Activated CD8-positive, alpha-beta memory T cell treated with anti-CD3 and anti-CD28 coated beads, Interleukin-2, amount 50 U/mL, for 4 hours (primary cell): ENCODE measurements around the gene SEPHS1.
A peak's percentile ranks its signal among the peaks of the same experiment; 100 is the strongest.
"Not testable (repeated sequence)": the region's sequence is repeated elsewhere in the genome, so short reads cannot be mapped to it uniquely, and the experiment has no call there.

Experiments
- DNase-seq: peaks from one replicate; pipeline ENCODE4 v3.0.0-alpha.2; 2020

SEPHS1 gene, protein sequence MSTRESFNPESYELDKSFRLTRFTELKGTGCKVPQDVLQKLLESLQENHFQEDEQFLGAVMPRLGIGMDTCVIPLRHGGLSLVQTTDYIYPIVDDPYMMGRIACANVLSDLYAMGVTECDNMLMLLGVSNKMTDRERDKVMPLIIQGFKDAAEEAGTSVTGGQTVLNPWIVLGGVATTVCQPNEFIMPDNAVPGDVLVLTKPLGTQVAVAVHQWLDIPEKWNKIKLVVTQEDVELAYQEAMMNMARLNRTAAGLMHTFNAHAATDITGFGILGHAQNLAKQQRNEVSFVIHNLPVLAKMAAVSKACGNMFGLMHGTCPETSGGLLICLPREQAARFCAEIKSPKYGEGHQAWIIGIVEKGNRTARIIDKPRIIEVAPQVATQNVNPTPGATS

DNA sequence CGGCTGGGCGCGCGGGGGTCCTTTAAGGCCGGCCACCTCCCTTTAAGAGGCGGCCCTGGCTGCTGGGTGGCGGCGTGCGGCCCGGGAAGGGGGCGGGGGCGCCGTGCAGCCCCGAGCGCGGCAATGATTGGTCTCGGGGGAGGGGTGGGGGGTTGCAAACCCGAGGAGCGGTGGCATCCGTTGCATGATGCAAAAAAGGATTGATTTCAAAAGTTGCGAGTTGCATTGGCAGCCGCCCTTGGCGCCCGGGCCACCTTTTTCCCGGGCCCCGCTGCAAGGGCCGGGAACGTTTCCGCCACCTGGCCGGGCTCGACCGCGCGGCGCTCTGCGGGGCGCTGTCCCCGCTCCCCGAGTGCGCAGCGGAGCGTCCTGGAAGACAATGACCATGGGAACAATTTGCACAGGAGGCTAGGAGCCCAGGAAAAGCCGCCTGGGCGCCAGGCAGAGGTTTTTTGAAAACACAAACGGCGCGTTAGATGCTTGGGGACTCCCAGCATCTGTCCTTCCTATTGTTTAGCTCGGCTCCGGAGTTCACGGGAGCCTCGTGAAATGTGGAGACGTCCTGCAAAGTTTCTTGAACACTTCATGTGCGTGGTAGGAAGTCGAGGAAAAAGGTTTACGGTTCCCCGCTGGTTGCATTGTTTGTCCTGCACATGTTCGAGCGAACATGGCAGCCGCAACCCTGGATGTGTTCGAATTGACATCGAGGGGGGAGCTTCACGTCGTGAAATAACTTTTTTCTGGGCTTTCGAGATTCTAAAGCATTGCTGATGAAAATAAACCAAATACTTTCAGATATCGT, at the start of gene SEPHS1:
Gene SEPHS1 (minus strand): TSS at position 78 of the 802 bp plus-strand sequence. CDS start 3,343 bp downstream, outside the sequence.
- peak; percentile 79 for DNase-seq

DNA sequence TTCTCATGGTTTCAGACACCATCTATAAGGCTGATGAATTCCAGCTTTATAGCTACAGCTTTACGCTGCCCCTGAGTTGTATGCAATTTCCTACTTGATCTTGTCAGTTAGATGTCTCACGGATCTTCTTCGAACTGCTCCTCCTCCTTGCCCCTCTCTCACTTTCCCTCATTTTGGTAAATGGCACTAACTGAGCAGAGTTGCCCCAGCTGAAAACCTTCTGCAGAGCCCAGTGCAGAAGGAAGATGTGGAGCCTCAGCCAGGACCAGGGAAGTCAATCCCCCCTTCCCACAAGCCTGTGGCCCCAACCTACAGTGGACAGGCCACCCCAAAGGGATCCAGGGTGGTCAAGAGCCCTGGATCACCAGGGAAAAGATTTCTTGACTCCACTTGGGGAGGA, 49.0 kb upstream of the SEPHS1 start:
- DNase-seq: no peak

DNA sequence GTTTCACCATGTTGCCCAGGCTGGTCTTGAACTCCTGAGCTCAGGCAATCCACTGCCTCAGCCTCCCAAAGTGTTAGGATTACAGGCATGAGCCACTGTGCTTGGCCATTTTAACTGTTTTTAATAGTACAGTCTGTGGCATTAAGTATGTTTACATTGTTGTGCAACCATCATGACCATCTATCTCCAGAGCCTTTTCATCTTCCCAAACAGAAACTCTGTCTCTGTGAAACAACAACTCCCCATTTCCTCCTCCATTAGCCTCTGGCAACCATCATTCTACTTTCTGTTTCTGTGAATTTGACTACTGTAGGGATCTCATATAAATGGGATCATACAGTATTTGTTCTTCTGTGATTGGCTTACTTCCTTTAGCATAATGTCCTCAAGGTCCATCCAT, 48.3 kb upstream of the SEPHS1 start:
- DNase-seq: no peak

DNA sequence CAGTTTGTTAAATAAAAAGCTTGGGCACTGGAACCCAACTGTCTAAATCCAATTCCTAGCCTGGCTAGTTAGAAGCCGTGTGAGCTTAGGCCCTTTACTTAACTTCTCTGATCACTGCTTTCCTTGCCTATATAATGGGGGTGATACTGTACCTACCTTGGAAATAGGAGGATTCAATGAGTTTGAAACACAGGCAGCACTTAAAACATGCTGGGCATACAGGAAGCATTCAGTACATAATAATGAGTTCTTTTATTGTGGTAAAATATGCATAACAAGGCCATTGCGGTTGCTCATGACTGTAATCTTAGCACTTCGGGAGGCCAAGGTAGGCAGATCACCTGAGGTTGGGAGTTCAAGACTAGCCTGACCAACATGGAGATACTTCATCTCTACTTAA, 47.4 kb upstream of the SEPHS1 start:
- DNase-seq: no peak

DNA sequence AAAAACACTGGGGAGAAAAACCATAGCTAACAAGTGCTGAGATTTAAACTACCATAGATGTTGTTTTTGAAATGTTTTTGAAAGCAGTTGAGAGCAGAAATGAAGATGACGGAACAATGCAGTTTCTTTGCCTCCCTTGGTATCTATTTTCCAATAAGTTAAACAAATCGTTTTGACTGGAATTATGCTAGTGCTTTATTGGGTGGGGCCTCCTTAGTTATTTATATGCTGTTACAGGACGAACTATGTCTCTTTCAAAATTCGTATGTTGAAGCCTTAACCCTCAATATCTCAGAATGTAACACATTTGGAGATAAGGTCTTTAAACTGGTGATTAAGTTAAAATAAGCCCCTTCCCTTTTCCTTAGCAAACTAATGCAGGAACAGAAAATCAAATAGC, 45.5 kb upstream of the SEPHS1 start:
- no peak for DNase-seq

DNA sequence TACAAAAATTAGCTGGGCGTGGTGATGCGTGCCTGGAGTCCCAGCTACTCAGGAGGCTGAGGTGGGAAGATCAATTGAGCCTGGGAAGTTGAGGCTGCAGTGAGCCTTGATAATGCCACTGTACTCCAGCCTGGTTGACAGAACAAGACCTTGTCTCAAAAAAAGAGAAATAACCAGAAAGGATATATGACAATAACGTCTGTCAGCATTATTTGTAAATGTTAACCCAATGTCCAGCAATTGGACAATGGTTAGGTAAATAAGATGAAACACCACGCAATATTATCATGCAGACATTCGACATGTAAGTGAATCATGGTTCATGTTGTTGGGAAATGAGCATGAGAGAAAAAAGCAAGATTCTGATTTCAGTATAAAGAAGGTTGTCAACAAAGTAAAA, 44.6 kb upstream of the SEPHS1 start:
- no peak for DNase-seq

DNA sequence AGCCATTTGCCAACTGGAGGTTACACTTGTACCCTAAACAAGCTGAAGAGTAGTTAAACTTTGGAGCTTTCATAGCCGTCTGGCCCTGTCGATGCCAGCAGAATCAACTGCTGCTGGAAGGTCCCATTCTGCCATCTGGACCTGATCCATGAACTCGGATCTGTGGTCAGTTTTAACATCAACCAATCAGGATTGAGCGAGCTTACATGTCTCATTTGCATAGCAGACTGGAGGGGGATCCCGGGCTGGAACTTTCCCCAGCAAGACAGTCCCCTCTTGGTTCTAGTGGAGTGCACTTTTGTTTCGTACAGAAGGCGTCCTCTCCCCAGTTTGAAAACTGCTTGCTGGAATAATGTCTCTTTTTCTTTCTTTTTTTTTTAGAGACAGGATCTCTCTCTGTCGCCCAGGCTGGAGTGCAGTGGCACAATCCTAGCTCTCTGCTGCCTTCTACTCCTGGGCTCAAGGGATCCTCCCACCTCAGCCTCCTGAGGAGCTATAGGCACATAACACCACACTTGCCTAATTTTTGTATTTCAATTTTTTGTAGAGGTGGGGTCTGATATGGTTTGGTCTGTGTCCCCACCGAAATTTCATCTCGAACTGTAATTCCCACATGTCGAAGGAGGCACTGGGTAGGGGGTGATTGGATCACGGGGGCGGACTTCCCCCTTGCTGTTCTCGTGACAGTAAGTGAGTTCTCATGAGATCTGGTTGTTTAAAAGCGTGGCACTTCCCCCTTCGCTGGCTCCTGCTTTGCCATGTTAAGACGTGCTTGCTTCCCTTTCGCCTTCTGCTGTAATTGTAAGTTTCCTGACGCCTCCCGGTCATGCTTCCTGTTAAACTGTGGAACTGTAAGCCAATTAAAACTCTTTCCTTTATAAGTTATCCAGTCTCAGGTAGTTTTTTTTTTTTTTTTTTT, 42.8 kb upstream of the SEPHS1 start:
- no peak for DNase-seq

DNA sequence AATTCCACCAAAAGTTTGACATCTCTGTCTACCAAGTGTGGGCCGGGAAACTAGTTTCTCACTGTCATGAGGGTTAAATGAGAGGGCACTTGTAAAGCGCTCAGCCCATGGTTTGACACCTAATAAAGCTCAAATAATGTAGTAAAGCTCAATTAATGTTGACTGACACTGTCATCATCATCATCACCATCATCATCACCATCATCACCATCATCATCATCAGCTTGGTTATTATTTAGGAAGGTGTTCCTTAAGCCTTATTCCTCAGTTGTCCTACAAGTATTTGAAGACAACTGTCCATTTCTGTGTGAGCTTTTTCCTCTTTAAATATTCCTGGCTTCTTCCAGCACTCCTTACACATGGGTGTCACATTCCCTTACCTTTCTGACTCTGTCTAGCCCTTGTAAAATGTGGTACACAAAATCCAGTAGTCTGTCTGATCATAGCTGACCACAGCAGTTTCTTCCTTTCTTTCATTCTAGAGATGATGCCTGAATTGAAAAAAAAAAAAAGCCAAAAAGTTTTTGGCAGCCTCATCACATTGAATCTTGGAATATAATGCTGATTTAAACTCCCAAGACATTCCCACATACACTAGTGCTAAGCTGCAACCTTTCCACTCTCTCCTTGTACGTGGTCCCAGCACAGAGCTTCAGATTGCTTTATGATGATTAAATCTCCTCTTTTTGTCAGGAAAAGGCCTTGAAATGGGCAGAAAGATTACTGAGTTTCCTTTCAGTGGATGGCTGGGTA, 40.6 kb upstream of the SEPHS1 start:
- no peak for DNase-seq

DNA sequence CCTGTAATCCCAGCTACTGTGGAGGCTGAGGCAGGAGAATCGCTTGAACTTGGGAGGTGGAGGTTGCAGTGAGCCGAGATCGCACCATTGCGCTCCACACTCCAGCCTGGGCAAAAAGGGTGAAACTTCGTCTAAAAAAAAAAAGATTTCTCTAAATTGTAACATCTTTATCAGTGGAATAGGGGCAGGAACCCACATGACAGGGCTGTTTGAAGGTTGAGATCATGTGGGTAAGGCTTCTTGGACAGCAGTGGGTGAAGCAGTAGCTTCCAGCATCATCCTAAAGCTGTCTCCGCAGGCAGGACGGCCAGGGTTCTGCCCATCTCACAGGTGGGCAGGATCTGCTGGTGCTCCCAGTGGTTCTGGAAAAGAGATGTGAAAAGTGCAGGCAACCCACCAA, 37.9 kb upstream of the SEPHS1 start:
- DNase-seq: no peak

DNA sequence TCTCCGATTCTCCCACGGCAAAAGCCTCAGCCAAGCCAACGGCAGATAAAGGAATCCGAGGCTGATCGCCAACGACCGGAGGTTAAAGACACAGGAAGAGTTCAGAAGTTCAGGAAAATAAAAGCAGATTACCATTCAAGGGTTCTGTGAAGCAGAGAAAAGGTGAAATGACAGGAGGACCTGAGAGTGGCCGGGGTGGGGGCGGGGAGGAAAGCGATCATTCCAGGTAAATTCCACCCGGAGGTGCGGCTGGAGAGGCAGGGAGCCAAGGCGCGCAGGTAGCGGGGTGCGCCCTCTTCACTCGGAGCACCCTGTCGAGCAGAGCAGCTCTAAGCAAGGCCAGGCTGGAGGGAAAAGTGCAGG, 35.3 kb upstream of the SEPHS1 start:
- no peak for DNase-seq

DNA sequence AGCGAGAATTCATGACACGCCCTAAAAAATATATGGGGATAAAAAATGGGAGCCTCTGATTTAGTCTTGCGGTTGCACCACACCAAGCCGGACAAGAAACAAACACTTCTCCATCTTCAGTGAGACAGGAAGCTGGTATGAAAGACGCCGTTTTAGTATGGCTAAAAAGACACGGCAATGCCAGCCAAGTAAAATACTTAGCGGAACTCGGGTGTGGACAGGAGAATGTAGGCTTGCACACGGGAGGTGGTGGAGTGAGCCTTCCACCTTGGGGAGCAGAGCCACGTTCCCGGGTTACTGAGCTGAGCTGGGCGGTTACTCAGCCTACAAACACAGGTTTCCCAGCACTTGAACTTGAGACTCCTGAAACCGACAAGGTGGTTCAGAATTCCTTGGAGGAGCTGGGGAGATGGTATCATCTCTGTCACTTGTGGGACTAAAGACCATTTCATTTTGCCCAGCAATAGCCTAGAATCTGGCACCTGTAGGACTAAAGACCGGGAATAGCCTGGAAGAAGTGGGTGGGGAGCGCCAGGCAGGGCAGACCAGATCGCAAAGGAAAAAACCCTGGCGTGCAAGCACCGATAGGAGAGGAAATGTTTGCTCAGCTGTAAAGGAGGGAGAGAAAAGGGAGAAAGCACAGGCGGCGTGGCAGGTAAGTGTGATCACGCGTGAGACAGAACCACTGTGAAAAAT, 34.8 kb upstream of the SEPHS1 start:
- no peak for DNase-seq

DNA sequence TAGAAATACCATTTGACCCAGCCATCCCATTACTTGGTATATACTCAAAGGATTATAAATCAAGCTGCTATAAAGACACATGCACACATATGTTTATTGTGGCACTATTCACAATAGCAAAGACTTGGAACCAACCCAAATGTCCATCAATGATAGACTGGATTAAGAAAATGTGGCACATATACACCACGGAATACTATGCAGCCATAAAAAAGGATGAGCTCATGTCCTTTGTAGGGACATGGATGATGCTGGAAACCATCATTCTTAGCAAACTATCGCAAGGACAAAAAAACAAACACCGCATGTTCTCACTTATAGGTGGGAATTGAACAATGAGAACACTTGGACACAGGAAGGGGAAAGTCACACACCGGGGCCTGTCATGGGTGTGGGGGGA, 31.0 kb upstream of the SEPHS1 start:
- not testable (repeated sequence) for DNase-seq

DNA sequence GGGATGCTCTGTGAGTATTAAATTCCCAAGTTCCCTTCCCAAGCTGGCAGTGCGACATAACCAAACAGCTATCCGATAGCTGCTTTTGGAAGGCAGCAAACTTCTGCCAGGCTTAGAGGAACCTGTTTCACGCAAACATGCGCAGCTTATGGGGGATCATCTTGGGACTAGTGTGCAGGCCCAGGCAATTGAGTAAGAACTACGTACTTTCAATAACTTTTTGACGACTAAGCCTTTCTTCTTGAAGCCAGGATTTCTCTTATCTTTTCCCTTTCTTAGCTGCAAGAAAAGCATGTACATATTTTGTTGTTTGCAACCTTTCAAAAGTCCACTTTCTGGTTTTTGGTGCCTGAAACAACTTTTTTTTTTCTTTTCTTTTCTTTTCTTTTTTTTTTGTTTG, 28.7 kb upstream of the SEPHS1 start:
- DNase-seq: no peak

DNA sequence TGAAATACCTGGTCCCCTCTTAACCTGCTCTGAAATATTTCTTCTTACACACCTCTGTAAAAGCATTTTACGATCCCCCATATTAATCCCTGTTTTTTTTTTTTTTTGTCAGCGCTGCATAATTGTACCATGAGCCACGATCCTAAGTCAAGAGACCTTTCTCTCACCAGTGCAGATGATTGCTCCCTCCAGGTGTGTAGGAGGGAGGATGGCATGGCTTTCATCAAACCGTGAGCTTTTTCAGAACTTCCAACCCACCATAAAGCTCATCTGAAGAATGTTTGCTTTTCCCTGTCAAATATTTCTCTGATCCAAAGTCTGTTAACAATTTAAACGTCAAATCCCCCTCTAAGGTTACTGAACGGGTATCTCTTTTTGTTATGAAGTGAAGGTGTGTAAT, 28.2 kb upstream of the SEPHS1 start:
- DNase-seq: no peak

DNA sequence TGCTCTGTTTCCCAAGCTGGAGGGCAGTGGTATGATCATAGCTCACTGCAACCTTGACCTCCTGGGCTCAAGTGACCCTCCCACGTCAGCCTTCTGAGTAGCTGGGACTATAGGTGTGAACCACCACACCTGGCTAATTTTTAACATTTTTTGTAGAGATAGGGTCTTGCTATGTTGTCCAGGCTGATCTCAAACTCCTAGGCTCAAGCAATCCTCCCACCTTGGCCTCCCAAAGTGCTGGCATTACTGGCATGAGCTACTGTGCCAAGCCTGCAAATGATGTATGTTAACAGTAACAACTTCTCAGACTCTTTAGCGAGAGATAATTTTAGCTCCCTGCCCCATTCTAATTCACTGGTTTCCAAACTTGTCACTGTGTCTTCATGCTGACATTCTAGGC, 27.7 kb upstream of the SEPHS1 start:
- no peak for DNase-seq

DNA sequence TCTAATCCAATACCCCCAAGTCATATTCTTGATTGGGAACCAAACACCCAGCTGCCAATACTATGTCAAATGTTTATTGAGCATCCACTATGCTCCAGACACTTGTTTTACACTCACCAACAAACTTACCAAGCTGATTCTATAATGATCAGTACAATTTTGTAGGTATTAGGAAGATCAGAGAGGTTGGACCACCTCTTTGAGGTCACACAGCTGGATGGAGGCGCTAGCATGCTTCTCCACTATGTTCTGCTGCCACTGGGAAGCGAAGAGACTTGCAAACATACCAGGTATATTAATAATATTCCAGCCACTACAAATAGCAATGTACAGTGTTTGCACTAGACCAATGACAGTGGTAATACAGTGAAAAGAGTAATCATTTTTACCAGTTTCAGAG, 25.6 kb upstream of the SEPHS1 start:
- no peak for DNase-seq

DNA sequence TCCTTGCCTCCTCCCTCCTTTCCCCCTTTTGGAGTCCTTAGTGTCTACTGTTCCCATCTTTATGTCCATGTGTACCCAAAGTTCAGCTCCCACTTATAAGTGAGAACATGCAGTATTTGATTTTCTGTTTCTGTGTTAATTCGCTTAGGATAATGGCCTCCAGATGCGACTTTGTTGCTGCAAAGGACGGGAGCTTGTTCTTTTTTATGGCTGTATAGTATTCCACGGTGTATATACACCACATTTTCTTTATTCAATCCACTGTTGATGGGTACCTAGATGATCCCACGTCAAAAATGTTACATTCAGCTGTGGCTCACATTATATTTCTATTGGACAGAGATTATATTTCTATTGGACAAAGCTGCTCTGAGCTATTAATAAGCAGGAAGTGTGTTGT, 24.4 kb upstream of the SEPHS1 start:
- no peak for DNase-seq

DNA sequence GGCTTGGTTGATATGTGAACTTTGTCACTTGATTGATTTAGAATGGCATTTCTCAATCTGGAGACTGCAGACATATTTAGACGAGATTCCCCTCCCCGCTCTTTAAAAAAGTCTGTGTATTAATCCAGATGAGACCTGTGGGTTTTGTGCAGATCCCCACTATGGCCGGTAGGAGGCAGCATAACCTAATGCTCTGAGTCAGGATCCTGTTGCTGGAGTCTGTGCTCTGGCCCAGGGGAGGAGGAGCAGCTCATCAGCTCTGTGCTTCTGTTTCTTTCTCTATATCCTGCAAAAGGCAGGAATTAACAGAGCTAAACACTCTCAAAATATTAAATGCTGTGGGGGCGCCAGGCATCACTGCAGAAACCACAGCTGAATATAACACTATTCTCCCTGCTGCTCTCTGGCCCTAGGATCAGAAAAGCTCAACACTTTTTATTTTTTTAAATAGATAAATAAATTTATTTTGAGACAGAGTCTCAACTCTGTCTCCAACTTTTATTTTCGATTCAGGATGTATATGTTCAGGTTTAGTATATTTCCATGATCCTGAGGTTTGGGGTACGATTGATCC, 23.9 kb upstream of the SEPHS1 start:
- DNase-seq: peak; percentile 53

DNA sequence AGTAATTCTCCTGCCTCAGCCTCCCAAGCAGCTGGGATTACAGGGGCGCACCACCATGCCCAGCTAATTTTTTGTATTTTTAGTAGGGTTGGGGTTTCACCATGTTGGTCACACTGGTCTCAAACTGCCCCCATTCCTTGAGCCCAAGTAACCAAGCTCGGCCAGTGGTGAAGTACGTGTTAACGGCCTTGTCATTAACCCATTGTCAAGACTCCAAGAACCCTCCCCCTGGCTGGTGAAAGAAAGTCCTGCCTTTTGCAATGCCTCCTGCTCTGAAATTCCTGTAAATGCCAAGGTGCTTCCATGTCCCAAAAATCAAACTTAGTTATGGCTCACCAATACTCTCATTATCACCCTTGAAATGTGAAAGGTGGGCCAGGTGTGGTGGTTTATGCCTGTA, 18.8 kb upstream of the SEPHS1 start:
- DNase-seq: no peak

DNA sequence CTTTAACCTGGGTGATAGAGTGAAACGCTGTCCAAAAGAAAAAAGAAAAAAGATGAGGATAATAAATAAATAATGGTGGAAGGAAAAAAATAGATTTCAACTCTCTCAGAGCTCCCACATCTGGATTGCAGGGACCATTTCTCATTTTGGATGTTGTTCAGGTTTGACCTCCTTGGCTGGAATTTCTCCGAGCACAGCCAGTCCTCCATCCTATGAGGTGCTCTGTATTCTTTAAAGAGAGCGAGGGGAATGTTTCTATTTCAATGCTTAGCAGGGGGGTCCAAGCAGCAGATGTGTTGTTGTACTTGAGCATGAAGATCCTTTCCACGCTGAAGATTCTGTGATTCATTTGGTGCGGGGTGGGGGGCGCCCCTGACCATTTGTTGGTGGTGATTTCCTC, 17.7 kb upstream of the SEPHS1 start:
- DNase-seq: no peak

DNA sequence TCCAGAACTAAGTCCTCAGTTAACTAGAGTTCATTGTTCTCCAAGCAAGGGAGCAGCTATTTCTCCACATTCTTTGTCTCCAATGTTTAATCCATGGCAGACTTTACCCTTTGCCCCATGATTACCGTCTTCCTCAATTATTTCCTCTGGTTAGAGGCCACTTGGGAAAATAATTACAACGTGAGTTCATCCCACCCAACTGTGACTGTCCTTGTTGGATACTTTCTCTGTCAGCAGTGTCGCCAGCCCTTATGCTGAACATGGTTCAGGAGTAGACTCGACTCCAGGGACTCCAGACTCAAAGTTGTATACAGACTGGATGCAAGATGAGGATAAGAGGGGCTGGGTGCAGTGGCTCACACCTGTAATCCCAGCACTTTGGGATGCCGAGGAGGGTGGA, 17.1 kb upstream of the SEPHS1 start:
- DNase-seq: no peak

DNA sequence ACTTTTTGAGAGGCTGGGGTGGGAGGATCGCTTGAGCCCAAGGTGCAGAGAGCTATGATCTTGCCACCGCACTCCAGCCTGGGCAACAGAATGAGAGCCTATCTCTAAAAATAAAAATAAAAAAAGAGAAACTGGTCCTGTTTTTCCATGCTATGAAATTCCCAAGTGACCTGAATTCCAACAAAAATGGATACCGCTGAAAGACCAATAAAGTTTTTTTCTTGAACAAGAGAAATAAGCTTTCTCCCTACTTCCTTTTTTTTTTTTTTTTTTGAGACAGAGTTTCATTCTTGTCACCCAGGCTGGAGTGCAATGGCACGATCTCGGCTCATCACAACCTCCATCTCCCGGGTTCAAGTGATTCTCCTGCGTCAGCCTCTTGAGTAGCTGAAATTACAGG, 12.5 kb upstream of the SEPHS1 start:
- DNase-seq: no peak
